NB4 (cell line): ENCODE measurements around the gene TDP2.

Source experiments
- DNase-seq: peaks from one replicate; pipeline ENCODE4 v3.0.0; 2010; ENCODE audit warnings: low read depth
- H3K4me3 ChIP-seq: one replicate; pipeline ENCODE4 v1.5.1; 2011; ENCODE audit warnings: mild to moderate bottlenecking, low read depth, low read length, moderate library complexity
- MYC ChIP-seq: IDR thresholded peaks from 2 replicates; pipeline ENCODE4 v1.6.1; 2011; ENCODE audit warnings: low read depth, low read length
- POLR2A ChIP-seq: IDR thresholded peaks from 2 replicates; pipeline ENCODE4 v1.6.1; 2011; ENCODE audit warnings: mild to moderate bottlenecking; ENCODE audit not compliant: insufficient read length; ENCODE audit errors: extremely low read depth
- TF ChIP-seq, protein P1 (sequence below): IDR thresholded peaks from one replicate; pipeline ENCODE4 v1.5.1; 2012; ENCODE audit warnings: low read depth, low read length
- TF ChIP-seq, protein P2 (sequence below): IDR thresholded peaks from 2 replicates; pipeline ENCODE4 v1.6.1; 2011; ENCODE audit warnings: low read depth, low read length

The TDP2 gene, protein sequence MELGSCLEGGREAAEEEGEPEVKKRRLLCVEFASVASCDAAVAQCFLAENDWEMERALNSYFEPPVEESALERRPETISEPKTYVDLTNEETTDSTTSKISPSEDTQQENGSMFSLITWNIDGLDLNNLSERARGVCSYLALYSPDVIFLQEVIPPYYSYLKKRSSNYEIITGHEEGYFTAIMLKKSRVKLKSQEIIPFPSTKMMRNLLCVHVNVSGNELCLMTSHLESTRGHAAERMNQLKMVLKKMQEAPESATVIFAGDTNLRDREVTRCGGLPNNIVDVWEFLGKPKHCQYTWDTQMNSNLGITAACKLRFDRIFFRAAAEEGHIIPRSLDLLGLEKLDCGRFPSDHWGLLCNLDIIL

DNA sequence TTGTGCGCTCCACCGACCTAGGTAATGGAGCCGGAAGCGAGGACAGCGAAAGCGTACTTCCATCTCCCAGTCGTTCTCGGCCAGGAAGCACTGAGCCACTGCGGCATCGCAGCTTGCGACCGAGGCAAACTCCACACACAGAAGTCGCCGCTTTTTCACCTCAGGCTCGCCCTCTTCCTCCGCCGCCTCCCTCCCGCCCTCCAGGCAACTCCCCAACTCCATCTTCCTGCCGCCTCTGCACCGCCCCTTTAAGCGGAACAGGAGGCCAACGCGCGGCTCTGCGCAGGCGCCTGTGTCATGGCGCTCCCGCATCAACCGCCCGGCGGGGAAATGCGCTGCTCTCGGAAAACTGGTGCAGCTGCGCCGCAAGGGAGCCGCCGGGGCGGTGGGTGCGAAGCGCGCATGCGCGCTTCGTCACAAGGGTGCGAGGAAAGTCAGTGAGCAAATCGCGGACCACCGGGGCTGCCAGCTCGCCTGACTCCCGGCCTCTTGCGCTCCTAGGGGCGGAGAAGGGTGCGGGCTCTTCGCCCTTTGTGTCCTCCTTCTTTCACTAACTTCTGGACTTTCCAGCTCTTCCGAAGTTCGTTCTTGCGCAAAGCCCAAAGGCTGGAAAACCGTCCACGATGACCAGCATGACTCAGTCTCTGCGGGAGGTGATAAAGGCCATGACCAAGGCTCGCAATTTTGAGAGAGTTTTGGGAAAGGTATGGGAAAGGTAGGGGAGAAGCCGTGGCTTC is at the start of gene TDP2, which contains the start of gene ACOT13:
TSS of gene TDP2 (minus strand) at position 259 of the 737 bp plus-strand sequence. CDS start at position 222, 37 bp downstream.
TSS of gene ACOT13 (plus strand) at position 437 of the 737 bp plus-strand sequence. CDS start at position 624, 187 bp downstream.
- DNase-seq = peak; percentile 98
- TF ChIP-seq, protein P1, sequence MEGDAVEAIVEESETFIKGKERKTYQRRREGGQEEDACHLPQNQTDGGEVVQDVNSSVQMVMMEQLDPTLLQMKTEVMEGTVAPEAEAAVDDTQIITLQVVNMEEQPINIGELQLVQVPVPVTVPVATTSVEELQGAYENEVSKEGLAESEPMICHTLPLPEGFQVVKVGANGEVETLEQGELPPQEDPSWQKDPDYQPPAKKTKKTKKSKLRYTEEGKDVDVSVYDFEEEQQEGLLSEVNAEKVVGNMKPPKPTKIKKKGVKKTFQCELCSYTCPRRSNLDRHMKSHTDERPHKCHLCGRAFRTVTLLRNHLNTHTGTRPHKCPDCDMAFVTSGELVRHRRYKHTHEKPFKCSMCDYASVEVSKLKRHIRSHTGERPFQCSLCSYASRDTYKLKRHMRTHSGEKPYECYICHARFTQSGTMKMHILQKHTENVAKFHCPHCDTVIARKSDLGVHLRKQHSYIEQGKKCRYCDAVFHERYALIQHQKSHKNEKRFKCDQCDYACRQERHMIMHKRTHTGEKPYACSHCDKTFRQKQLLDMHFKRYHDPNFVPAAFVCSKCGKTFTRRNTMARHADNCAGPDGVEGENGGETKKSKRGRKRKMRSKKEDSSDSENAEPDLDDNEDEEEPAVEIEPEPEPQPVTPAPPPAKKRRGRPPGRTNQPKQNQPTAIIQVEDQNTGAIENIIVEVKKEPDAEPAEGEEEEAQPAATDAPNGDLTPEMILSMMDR = peak; percentile 38
- TF ChIP-seq, protein P2, sequence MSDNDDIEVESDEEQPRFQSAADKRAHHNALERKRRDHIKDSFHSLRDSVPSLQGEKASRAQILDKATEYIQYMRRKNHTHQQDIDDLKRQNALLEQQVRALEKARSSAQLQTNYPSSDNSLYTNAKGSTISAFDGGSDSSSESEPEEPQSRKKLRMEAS = peak; percentile 81
- TF ChIP-seq POLR2A (peak; percentile 74), MYC (peak; percentile 76; the same call in 1 of the 2 replicates)

DNA sequence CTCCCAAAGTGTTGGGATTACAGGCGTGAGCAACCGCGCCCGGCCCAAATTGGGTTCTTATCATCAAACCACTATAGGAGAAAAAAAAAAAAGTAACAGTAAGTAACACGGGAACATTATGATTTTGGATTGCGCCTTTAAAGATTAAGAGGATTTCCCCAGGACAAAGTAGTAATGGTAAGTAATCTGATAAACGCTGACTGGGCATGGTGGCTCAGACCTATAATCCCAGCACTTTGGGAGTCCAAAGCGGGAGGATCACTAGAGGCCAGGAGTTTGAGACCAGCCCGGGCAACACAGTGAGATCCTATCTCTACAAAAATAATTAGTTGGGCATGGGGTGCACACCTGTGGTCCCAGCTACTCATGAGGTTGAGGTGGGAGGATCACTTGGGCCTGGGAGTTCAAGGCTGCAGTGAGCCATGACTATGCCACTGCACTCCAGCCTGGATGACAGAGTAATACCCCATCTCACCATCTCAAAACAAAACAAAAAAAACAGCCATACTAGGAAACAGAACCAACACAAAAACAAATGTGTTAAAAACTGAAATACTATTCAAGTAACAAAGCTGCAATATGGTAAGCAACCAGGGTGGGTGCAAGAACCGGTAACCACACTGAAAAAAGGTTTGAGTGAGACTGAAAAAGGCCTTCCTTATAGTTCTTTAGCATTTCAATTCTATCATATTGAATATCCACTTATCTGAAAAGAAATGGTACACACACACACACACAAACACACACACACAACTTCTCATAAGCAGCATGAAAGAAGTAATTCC is 44.0 kb upstream of the TDP2 start:
- TF ChIP-seq, protein P1 = no peak
- TF ChIP-seq MYC (no peak), POLR2A (no peak)
- TF ChIP-seq, protein P2 = no peak
- H3K4me3 ChIP-seq = no peak overlapping the region

More for the DNA sequence above, at the start of gene TDP2, which contains the start of gene ACOT13:
- H3K4me3 ChIP-seq = peak within 1 kb of the TSS; percentile 99

DNA sequence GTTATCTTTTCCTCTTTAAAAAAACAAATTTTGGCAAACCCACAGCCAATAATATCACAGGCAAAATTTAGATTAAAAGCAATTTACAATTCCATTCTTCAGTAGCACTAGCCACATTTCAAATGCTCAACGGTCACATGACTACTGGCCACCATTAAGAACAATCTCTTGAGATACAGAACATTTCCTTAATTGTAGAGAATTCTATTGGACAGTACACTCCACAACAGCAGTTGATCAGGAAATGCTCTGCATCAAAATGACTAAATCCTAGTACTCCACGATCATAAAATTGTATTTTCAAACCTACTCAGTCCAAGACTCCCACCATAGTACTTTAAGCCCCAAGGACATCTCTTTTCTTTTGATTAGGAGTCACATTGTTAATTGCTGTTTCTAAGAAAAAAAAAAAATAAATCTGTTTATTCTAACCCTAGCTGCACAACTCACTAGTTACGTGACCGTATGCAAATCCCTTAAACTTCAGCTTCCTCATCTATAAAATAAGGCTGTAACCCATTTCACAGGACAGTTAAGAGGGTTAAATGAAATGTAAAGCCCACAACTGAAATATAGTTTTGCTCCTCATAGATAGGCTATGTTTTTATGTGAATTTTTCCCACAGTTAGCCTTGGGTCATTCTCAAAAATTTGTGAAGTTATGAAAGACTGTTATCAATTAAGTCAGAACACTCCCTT is 42.5 kb upstream of the TDP2 start:
- no peak for DNase-seq
- TF ChIP-seq, protein P2 = no peak
- TF ChIP-seq, protein P1 = no peak
- no peak for TF ChIP-seq MYC
- no peak for TF ChIP-seq POLR2A
- H3K4me3 ChIP-seq = no peak overlapping the region

More for the DNA sequence above, 44.0 kb upstream of the TDP2 start:
- DNase-seq = no peak

DNA sequence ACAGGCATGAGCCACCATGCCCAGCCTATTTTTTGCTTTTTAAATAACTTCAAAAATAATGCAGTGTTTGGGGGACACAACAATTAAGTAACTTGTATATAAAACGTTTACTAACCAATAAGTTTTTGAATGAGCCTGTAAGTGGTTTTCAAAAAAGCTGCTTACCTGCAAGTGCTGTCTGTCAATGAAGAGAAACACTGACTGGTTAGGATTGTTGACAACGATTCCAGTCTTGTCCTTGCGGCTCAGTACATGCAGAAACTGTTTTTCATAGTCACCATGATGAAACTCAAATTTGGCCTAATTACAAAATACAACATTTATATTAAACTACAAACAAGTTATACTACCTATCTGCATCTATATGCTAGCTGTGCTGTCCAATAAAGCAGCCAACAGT is 41.9 kb upstream of the TDP2 start:
- no peak for TF ChIP-seq POLR2A
- TF ChIP-seq, protein P2 = no peak
- TF ChIP-seq, protein P1 = no peak
- DNase-seq = no peak
- H3K4me3 ChIP-seq = no peak overlapping the region

DNA sequence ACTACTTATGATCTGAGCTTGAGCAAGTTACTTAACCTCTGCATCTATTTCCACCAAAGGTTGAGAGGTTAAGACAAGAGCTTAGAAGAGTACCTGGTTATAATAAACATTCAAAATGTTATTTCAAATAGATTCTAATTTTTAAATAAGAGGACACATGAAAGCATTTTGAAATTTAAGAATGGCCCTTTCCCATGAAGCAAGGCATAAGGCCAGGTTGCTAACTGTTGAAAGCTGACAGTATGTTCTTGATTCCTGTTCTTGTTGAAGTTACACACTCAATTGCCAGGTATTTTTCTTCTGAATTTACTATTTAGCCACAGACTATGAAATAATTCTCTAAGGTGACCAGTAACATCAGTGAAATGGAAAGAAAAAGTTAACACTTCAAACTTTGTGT is 37.8 kb upstream of the TDP2 start:
- DNase-seq = no peak
- TF ChIP-seq POLR2A = no peak
- TF ChIP-seq, protein P1 = no peak
- no peak for TF ChIP-seq MYC
- TF ChIP-seq, protein P2 = no peak
- H3K4me3 ChIP-seq = no peak overlapping the region
